ENCODE data around the gene PDS5B. TPM values are rescaled to one million over a fixed set of nuclear protein-coding genes. Genes with fewer than 3 reads are reported as not detected.

The PDS5B gene
- total RNA-seq, 1 donor from 2014 or later, result 55.9 TPM

- Mint-ChIP-seq H3K36me3 (peaks cover 12% of the 10 kb centered on the region), H3K27me3 (ENCODE audit: insufficient read depth, low read depth) (no peaks in the 10 kb centered on the region), H3K27ac (no peak overlapping the region), H3K4me1 (peaks cover 3% of the 10 kb centered on the region), H3K9me3 (no peaks in the 10 kb centered on the region), H3K4me3 (no peak overlapping the region)
- Histone ChIP-seq H3K79me2 (ENCODE audit: low read depth) (no peaks in the 10 kb centered on the region), H3K4me2 (no peak overlapping the region), H2AFZ (replicated peaks) (no peak overlapping the region), H3K4me1 (no peaks in the 10 kb centered on the region), H3K9me3 (ENCODE audit: low read depth) (no peaks in the 10 kb centered on the region), H3K27ac (no peak overlapping the region), H3K9ac (no peak overlapping the region), H3F3A (ENCODE audit: low read depth) (no peaks in the 10 kb centered on the region), H3K27me3 (no peaks in the 10 kb centered on the region), H3K36me3 (no peaks in the 10 kb centered on the region), H4K20me1 (ENCODE audit: low read depth) (no peaks in the 10 kb centered on the region), H3K4me3 (no peak overlapping the region)
- TF ChIP-seq EZH2 (IDR thresholded peaks at IDR 0.05) (no peak), EZH2phosphoT487 (IDR thresholded peaks at IDR 0.05) (no peak), CTCF (IDR thresholded peaks at IDR 0.05) (no peak)
- DNase-seq (ENCODE audit: low spot score), result no peak
Measured at GRCh38 chr13:32736648-32737047, 150.4 kb downstream of the PDS5B start.

- Histone ChIP-seq H3K27me3 (no peaks in the 10 kb centered on the region), H3K4me1 (no peaks in the 10 kb centered on the region), H3K79me2 (ENCODE audit: low read depth) (no peaks in the 10 kb centered on the region), H2AFZ (replicated peaks) (no peak overlapping the region), H3K4me3 (no peak overlapping the region), H3K4me2 (no peak overlapping the region), H3K9ac (no peak overlapping the region), H3K36me3 (no peaks in the 10 kb centered on the region), H3K27ac (no peak overlapping the region), H4K20me1 (ENCODE audit: low read depth) (no peaks in the 10 kb centered on the region), H3F3A (ENCODE audit: low read depth) (no peaks in the 10 kb centered on the region), H3K9me3 (ENCODE audit: low read depth) (no peaks in the 10 kb centered on the region)
- no peaks in the 10 kb centered on the region for H3K27me3 Mint-ChIP-seq (ENCODE audit: insufficient read depth, low read depth)
- TF ChIP-seq EZH2 (IDR thresholded peaks at IDR 0.05) (no peak), EZH2phosphoT487 (IDR thresholded peaks at IDR 0.05) (no peak), CTCF (IDR thresholded peaks at IDR 0.05) (no peak)
- no peak overlapping the region for H3K27ac Mint-ChIP-seq
- DNase-seq (ENCODE audit: low spot score), result no peak
- H3K4me1 Mint-ChIP-seq, result peaks cover 3% of the 10 kb centered on the region
- no peaks in the 10 kb centered on the region for H3K9me3 Mint-ChIP-seq
- no peak overlapping the region for H3K4me3 Mint-ChIP-seq
- H3K36me3 Mint-ChIP-seq, result peaks cover 12% of the 10 kb centered on the region
Measured at GRCh38 chr13:32737111-32737571, 150.9 kb downstream of the PDS5B start.

GRCh38 chr13:32737679-32738078 lies 151.4 kb downstream of the PDS5B start:
- Mint-ChIP-seq H3K4me3 (no peak overlapping the region), H3K27me3 (ENCODE audit: insufficient read depth, low read depth) (no peaks in the 10 kb centered on the region), H3K36me3 (peaks cover 12% of the 10 kb centered on the region), H3K9me3 (no peaks in the 10 kb centered on the region), H3K4me1 (peaks cover 3% of the 10 kb centered on the region), H3K27ac (no peak overlapping the region)
- H3K27ac ChIP-seq, result no peak overlapping the region
- no peak overlapping the region for H3K4me3 ChIP-seq
- H3K4me1 ChIP-seq, result no peaks in the 10 kb centered on the region
- TF ChIP-seq EZH2 (IDR thresholded peaks at IDR 0.05) (no peak), CTCF (IDR thresholded peaks at IDR 0.05) (no peak), EZH2phosphoT487 (IDR thresholded peaks at IDR 0.05) (no peak)
- H3K79me2 ChIP-seq (ENCODE audit: low read depth), result no peaks in the 10 kb centered on the region
- no peak overlapping the region for H2AFZ ChIP-seq (replicated peaks)
- H4K20me1 ChIP-seq (ENCODE audit: low read depth), result no peaks in the 10 kb centered on the region
- H3K36me3 ChIP-seq, result no peaks in the 10 kb centered on the region
- no peak overlapping the region for H3K4me2 ChIP-seq
- H3K9me3 ChIP-seq (ENCODE audit: low read depth), result no peaks in the 10 kb centered on the region
- no peaks in the 10 kb centered on the region for H3F3A ChIP-seq (ENCODE audit: low read depth)
- no peaks in the 10 kb centered on the region for H3K27me3 ChIP-seq
- no peak overlapping the region for H3K9ac ChIP-seq
- no peak for DNase-seq (ENCODE audit: low spot score)
